MCF 10A (cell line): ENCODE results near the gene VAMP3. TPM values are rescaled to one million over a fixed set of nuclear protein-coding genes. Genes with fewer than 3 reads are reported as not detected.

Experiments used
- BruUV-seq: library from RNA; stranded (reverse); fragments of 400-500 nt; replicated peaks from 2 replicates; lab custom pipeline; 2021; lab: Mats Ljungman, UMichigan
- CTCF ChIA-PET: fragments of 300-600 bp; sonication (Branson Sonifier 250); formaldehyde crosslinking; extraction: SDS; loops from one replicate; lab custom pipeline; 2021; ENCODE audit warnings: antibody characterized with exemption, inconsistent platforms; lab: Yijun Ruan, JAX
- POLR2A ChIA-PET: fragments of 300-600, 350-650 bp; sonication (Branson Sonifier 250); formaldehyde crosslinking; extraction: SDS; loops from one replicate; lab custom pipeline; 2020; ENCODE audit warnings: antibody characterized with exemption, inconsistent platforms; lab: Yijun Ruan, JAX
- DNase-seq: peaks from one replicate; pipeline ENCODE4 v3.0.0-alpha.2; 2018; ENCODE audit not compliant: unreplicated experiment
- H3K27ac Mint-ChIP-seq: one replicate; pipeline ENCODE4 v1.8.0; 2022; ENCODE audit warnings: mild to moderate bottlenecking, low read depth, mixed read lengths; ENCODE audit not compliant: unreplicated experiment
- H3K27me3 Mint-ChIP-seq: one replicate; pipeline ENCODE4 v1.8.0; 2022; ENCODE audit warnings: mixed read lengths; ENCODE audit not compliant: insufficient read depth, unreplicated experiment
- H3K36me3 Mint-ChIP-seq: one replicate; pipeline ENCODE4 v1.8.0; 2022; ENCODE audit warnings: mild to moderate bottlenecking, moderate library complexity, mixed read lengths; ENCODE audit not compliant: insufficient read depth, unreplicated experiment
- H3K4me1 Mint-ChIP-seq: one replicate; pipeline ENCODE4 v1.8.0; 2022; ENCODE audit warnings: mixed read lengths; ENCODE audit not compliant: insufficient read depth, unreplicated experiment
- H3K4me3 Mint-ChIP-seq: one replicate; pipeline ENCODE4 v1.8.0; 2022; ENCODE audit warnings: mild to moderate bottlenecking, moderate library complexity, mixed read lengths; ENCODE audit not compliant: unreplicated experiment
- H3K9me3 Mint-ChIP-seq: one replicate; pipeline ENCODE4 v1.8.0; 2022; ENCODE audit warnings: mixed read lengths; ENCODE audit not compliant: unreplicated experiment
- intact Hi-C: fragments of 100-400 bp; cut with micrococcal nuclease; formaldehyde crosslinking; loops from 2 replicates; pipeline ENCODE4 v1.14.1; 2022
- total RNA-seq: library from RNA; stranded (reverse); gene quantifications from 2 replicates; pipeline ENCODE4 v1.2.3, GENCODE V29; 2022
- TF ChIP-seq, protein P1 (sequence below): fragments of 200-600 bp; IDR thresholded peaks from one replicate; pipeline ENCODE4 v1.8.0; 2022; ENCODE audit warnings: antibody characterized with exemption, mild to moderate bottlenecking; ENCODE audit not compliant: unreplicated experiment

VAMP3 gene
- total RNA-seq, 1 experiment from 2014 or later: 58.6 TPM

DNA sequence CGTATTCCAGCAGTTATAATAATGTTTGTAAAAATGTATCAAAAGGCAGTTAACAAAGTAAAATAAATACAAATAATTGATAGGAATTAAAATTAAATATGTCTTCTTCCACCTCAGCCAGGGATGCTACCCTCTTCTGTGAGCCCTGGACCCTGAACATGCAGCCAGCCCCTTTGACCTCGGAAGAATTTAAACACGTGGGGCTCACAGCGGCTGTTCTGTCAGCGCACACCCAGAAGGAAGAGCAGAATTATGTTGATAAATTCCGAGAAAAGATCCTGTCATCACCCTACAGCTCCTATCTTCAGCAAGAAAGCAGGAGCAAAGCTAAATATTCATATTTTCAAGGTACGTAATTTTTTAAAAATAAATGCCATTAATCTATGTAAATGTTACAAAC is 55.3 kb downstream of the VAMP3 start:
- POLR2A ChIA-PET: no interaction called here
- CTCF ChIA-PET: interaction anchor here (0.6 kb wide), 1 partner anchor 908 kb away, joined by 3 read pairs; no protein-coding TSS in a partner anchor
- no TSS peak for BruUV-seq

DNA sequence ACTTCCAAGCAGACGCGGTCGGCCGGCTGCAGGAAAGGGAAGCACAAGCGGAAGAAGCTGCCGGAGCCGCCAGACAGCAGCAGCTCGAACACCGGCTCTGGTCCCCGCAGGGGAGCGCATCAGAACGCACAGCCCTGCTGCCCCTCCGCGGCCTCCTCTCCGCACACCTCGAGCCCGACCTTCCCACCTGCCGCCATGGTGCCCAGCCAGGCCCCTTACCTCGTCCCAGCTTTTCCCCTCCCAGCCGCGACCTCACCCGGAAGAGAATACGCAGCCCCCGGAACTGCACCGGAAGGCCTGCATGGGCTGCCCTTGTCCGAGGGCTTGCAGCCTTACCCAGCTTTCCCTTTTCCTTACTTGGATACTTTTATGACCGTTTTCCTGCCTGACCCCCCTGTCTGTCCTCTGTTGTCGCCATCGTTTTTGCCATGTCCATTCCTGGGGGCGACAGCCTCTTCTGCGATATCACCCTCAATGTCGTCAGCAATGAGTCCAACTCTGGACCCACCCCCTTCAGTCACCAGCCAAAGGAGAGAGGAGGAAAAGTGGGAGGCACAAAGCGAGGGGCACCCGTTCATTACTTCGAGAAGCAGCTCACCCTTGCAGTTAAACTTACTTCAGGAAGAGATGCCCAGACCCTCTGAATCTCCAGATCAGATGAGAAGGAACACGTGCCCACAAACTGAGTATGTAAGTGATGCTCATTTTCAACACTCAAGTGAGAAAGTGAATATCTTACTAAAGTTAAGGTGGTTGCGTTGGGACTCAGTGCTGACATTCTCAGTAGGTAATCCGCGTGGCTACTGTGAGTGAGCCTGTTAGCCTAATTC is 56.2 kb downstream of the VAMP3 start:
- TF ChIP-seq, protein P1, sequence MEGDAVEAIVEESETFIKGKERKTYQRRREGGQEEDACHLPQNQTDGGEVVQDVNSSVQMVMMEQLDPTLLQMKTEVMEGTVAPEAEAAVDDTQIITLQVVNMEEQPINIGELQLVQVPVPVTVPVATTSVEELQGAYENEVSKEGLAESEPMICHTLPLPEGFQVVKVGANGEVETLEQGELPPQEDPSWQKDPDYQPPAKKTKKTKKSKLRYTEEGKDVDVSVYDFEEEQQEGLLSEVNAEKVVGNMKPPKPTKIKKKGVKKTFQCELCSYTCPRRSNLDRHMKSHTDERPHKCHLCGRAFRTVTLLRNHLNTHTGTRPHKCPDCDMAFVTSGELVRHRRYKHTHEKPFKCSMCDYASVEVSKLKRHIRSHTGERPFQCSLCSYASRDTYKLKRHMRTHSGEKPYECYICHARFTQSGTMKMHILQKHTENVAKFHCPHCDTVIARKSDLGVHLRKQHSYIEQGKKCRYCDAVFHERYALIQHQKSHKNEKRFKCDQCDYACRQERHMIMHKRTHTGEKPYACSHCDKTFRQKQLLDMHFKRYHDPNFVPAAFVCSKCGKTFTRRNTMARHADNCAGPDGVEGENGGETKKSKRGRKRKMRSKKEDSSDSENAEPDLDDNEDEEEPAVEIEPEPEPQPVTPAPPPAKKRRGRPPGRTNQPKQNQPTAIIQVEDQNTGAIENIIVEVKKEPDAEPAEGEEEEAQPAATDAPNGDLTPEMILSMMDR: no peak
- ChIA-PET POLR2A (no interaction called here), CTCF (interaction anchor here (0.6 kb wide), 1 partner anchor 907 kb away, joined by 3 read pairs; no protein-coding TSS in a partner anchor)
- Mint-ChIP-seq H3K36me3 (peaks cover 4% of the 10 kb centered on the region), H3K27ac (no peak overlapping the region), H3K4me3 (no peak overlapping the region), H3K9me3 (no peaks in the 10 kb centered on the region), H3K4me1 (no peaks in the 10 kb centered on the region), H3K27me3 (no peaks in the 10 kb centered on the region)
- no TSS peak for BruUV-seq
- DNase-seq: no peak
- intact Hi-C loops: no loop called here

More for the DNA sequence above, 55.3 kb downstream of the VAMP3 start:
- Mint-ChIP-seq H3K4me3 (no peak overlapping the region), H3K27me3 (no peaks in the 10 kb centered on the region), H3K4me1 (no peaks in the 10 kb centered on the region), H3K27ac (no peak overlapping the region), H3K36me3 (peaks cover 4% of the 10 kb centered on the region), H3K9me3 (no peaks in the 10 kb centered on the region)
- intact Hi-C loops: no loop called here
- TF ChIP-seq, protein P1: no peak
- DNase-seq: no peak

Other genes with a start within 250 kb of the VAMP3 start
- 0.84 and 1.9 TPM in 2 replicates for gene PER3, start 13.0 kb downstream of the VAMP3 start, total RNA-seq
- not detected in 2 replicates for gene UTS2, start 81.8 kb downstream of the VAMP3 start, total RNA-seq
- 0.98 and 2.7 TPM in 2 replicates for gene TNFRSF9, start 169.5 kb downstream of the VAMP3 start, total RNA-seq
- 419 and 450 TPM in 2 replicates for gene PARK7, start 190.4 kb downstream of the VAMP3 start, total RNA-seq